Gastrocnemius medialis (tissue), 4 donors: ENCODE data around the gene EEFSEC. TPM values are rescaled to one million over a fixed set of nuclear protein-coding genes. Genes with fewer than 3 reads are reported as not detected.

Source experiments
- ATAC-seq, 2 donors: fragments of 150-250 bp; one replicate each; pipeline ENCODE4 v1.9.1; 2016
- DNase-seq, 2 donors: peaks; one replicate each; pipeline ENCODE4 v3.0.0-alpha.2; 2019
- H3K27ac ChIP-seq, 4 donors: fragments of 200-600 bp; sonication (generic); 1 replicate in 1 of 4; 2 replicates in 3 of 4; pipeline ENCODE4 v1.5.1; 2016 to 2018; ENCODE audit warnings: mild to moderate bottlenecking in 2 of 4, moderate library complexity in 1 of 4
- H3K27me3 ChIP-seq, 3 donors: fragments of 200-600 bp; sonication (generic) in 2 of 3; 1 replicate in 1 of 3; 2 replicates in 2 of 3; pipeline versions ENCODE4 v1.5.1 to v1.6.0; 2016 to 2019; ENCODE audit warnings: mild to moderate bottlenecking in 1 of 3, moderate library complexity in 1 of 3
- H3K36me3 ChIP-seq, 2 donors: fragments of 200-600 bp; sonication (generic) in 1 of 2; one replicate each; pipeline ENCODE4 v1.5.1; 2017 to 2018
- H3K4me1 ChIP-seq, 2 donors: fragments of 200-600 bp; sonication (generic) in 1 of 2; one replicate each; pipeline ENCODE4 v1.5.1; 2016 to 2017; ENCODE audit warnings: mild to moderate bottlenecking in 2 of 2
- H3K4me3 ChIP-seq, 4 donors: fragments of 200-600 bp; sonication (generic) in 3 of 4; 1 replicate in 1 of 4; 2 replicates in 3 of 4; pipeline ENCODE4 v1.5.1; 2016 to 2019; ENCODE audit warnings: mild to moderate bottlenecking in 2 of 4
- H3K9me3 ChIP-seq, 3 donors: fragments of 200-600 bp; sonication (generic) in 2 of 3; 1 replicate in 1 of 3; 2 replicates in 2 of 3; pipeline ENCODE4 v1.5.1; 2016 to 2019
- CTCF ChIP-seq, 5 experiments: fragments of 450-650 bp in 3 of 5; fragments of 200-600 bp in 2 of 5; sonication (generic) in 2 of 5; IDR thresholded peaks in 4 of 5; conservative IDR thresholded peaks in 1 of 5; 1 replicate in 4 of 5; 2 replicates in 1 of 5; pipeline ENCODE4 v1.5.1; 2016 to 2019; ENCODE audit warnings: antibody characterized with exemption in 5 of 5, mild to moderate bottlenecking in 3 of 5, moderate library complexity in 3 of 5
- POLR2A ChIP-seq, 2 donors: fragments of 450-650 bp; IDR thresholded peaks; one replicate each; pipeline ENCODE4 v1.6.1; 2017; ENCODE audit warnings: antibody characterized with exemption in 2 of 2, mild to moderate bottlenecking in 2 of 2, moderate library complexity in 2 of 2
- in situ Hi-C, 4 donors: fragments of 200-750 bp; cut with MboI; loops; one replicate each; pipeline versions ENCODE4 v1.15.0 to v1.8.0; 2017; ENCODE audit warnings: low sequenced_read_pairs in 4 of 4
- intact Hi-C: fragments of 100-400 bp; cut with DNase I; formaldehyde crosslinking; loops from one replicate; pipeline ENCODE4 v1.15.1; 2023; ENCODE audit warnings: low total_unique reads
- total RNA-seq, 4 donors: library from RNA; depleted of rRNA; stranded (reverse); fragments of >200 nt; gene quantifications; one replicate each; pipeline versions ENCODE4 v1.1.0 to v1.2.3, GENCODE V29; 2016

EEFSEC gene
- total RNA-seq, 4 donors from 2014 or later: 21.0 to 29.4 (median 23.4) TPM

GRCh38 chr3:128190501-128190900 lies 37.2 kb downstream of the EEFSEC start:
- Histone ChIP-seq H3K36me3 (no peaks in the 10 kb centered on the region), H3K27ac (no peak overlapping the region), H3K4me3 (no peak overlapping the region), H3K4me1 (peaks cover 3 to 7% of the 10 kb centered on the region in 2 donors), H3K9me3 (no peaks in the 10 kb centered on the region), H3K27me3 (no peaks in the 10 kb centered on the region)
- no peak for DNase-seq
- intact Hi-C loops: no loop called here
- ATAC-seq: peak in 1 of 2 donors; percentile 62
- no peak for TF ChIP-seq POLR2A (IDR thresholded peaks at IDR 0.05)
- no peak for TF ChIP-seq CTCF (IDR thresholded peaks at IDR 0.05 in 4 of 5, conservative IDR thresholded peaks at IDR 0.05 in 1 of 5)
- in situ Hi-C loops: no loop called here

GRCh38 chr3:128192131-128192530 lies 38.9 kb downstream of the EEFSEC start:
- Histone ChIP-seq H3K27ac (no peak overlapping the region), H3K9me3 (no peaks in the 10 kb centered on the region), H3K4me3 (no peak overlapping the region), H3K36me3 (no peaks in the 10 kb centered on the region), H3K4me1 (peaks cover 13 to 23% of the 10 kb centered on the region in 2 donors), H3K27me3 (no peaks in the 10 kb centered on the region)
- in situ Hi-C loops: no loop called here
- no peak for DNase-seq
- intact Hi-C loops: no loop called here
- no peak for ATAC-seq
- no peak for TF ChIP-seq CTCF (IDR thresholded peaks at IDR 0.05 in 4 of 5, conservative IDR thresholded peaks at IDR 0.05 in 1 of 5)
- TF ChIP-seq POLR2A (IDR thresholded peaks at IDR 0.05): no peak

GRCh38 chr3:128193168-128193567 lies 39.9 kb downstream of the EEFSEC start:
- no peak for ATAC-seq
- H3K4me3 ChIP-seq: no peak overlapping the region
- DNase-seq: no peak
- in situ Hi-C loops (no loop called here), intact Hi-C loops (no loop called here)
- no peak for TF ChIP-seq POLR2A (IDR thresholded peaks at IDR 0.05)
- TF ChIP-seq CTCF (IDR thresholded peaks at IDR 0.05 in 4 of 5, conservative IDR thresholded peaks at IDR 0.05 in 1 of 5): no peak
- no peaks in the 10 kb centered on the region for H3K36me3 ChIP-seq
- no peaks in the 10 kb centered on the region for H3K9me3 ChIP-seq
- no peak overlapping the region for H3K27ac ChIP-seq
- peaks cover 21 to 33% of the 10 kb centered on the region in 2 donors for H3K4me1 ChIP-seq
- no peaks in the 10 kb centered on the region for H3K27me3 ChIP-seq

- DNase-seq: no peak
- Histone ChIP-seq H3K36me3 (no peaks in the 10 kb centered on the region), H3K27ac (peak overlapping the region in 1 of 4 donors; percentile 16), H3K4me3 (no peak overlapping the region), H3K9me3 (no peaks in the 10 kb centered on the region), H3K27me3 (no peaks in the 10 kb centered on the region), H3K4me1 (peaks cover 29 to 42% of the 10 kb centered on the region in 2 donors)
- intact Hi-C loops (no loop called here), in situ Hi-C loops (no loop called here)
- TF ChIP-seq CTCF (IDR thresholded peaks at IDR 0.05 in 4 of 5, conservative IDR thresholded peaks at IDR 0.05 in 1 of 5) (no peak), POLR2A (IDR thresholded peaks at IDR 0.05) (no peak)
- ATAC-seq: no peak
Observed at GRCh38 chr3:128194843-128195242, 41.6 kb downstream of the EEFSEC start.

- TF ChIP-seq CTCF (IDR thresholded peaks at IDR 0.05 in 4 of 5, conservative IDR thresholded peaks at IDR 0.05 in 1 of 5) (no peak), POLR2A (IDR thresholded peaks at IDR 0.05) (no peak)
- in situ Hi-C loops: no loop called here
- Histone ChIP-seq H3K4me3 (no peak overlapping the region), H3K9me3 (no peaks in the 10 kb centered on the region), H3K27me3 (no peaks in the 10 kb centered on the region), H3K27ac (peak overlapping the region in 1 of 4 donors; percentile 35), H3K4me1 (peaks cover 29 to 42% of the 10 kb centered on the region in 2 donors), H3K36me3 (no peaks in the 10 kb centered on the region)
- ATAC-seq (no peak), DNase-seq (no peak)
- intact Hi-C loops: no loop called here
Observed at GRCh38 chr3:128195369-128195768, 42.1 kb downstream of the EEFSEC start.
